GM18502 (cell line): ENCODE measurements around the gene HIVEP3.
"Not testable (repeated sequence)": the region's sequence is repeated elsewhere in the genome, so short reads cannot be mapped to it uniquely, and the experiment has no call there.

Experiments
- ATAC-seq: cut with Tn5 transposase; IDR thresholded peaks from one replicate; pipeline ENCODE4 v1.9.1; 2021; ENCODE audit warnings: mild to moderate bottlenecking; ENCODE audit not compliant: unreplicated experiment, poor library complexity

Gene HIVEP3

GRCh38 chr1:41560931-41561330, 357.8 kb downstream of the HIVEP3 start:
- ATAC-seq: no peak

- ATAC-seq: no peak
These were observed 358.2 kb downstream of the HIVEP3 start for GRCh38 chr1:41560496-41560895.

GRCh38 chr1:41559331-41559730, 359.4 kb downstream of the HIVEP3 start:
- ATAC-seq: no peak

GRCh38 chr1:41558761-41559171, 360.0 kb downstream of the HIVEP3 start:
- ATAC-seq: no peak

- no peak for ATAC-seq
These were observed 360.8 kb downstream of the HIVEP3 start for GRCh38 chr1:41557751-41558455.

GRCh38 chr1:41554746-41555145, 364.0 kb downstream of the HIVEP3 start:
- ATAC-seq: not testable (repeated sequence)

GRCh38 chr1:41547781-41548560, 370.8 kb downstream of the HIVEP3 start:
- ATAC-seq: no peak

GRCh38 chr1:41547336-41547735, 371.4 kb downstream of the HIVEP3 start:
- ATAC-seq: no peak

- no peak for ATAC-seq
These were observed 371.9 kb downstream of the HIVEP3 start for GRCh38 chr1:41546833-41547135.

GRCh38 chr1:41545996-41546832, 372.5 kb downstream of the HIVEP3 start:
- no peak for ATAC-seq

GRCh38 chr1:41542196-41542930, 376.4 kb downstream of the HIVEP3 start:
- ATAC-seq: no peak

GRCh38 chr1:41541592-41541952, 377.1 kb downstream of the HIVEP3 start:
- ATAC-seq: no peak

GRCh38 chr1:41540886-41541591, 377.7 kb downstream of the HIVEP3 start:
- ATAC-seq: no peak

- no peak for ATAC-seq
These were observed 378.7 kb downstream of the HIVEP3 start for GRCh38 chr1:41539999-41540398.

GRCh38 chr1:41539418-41539805, 379.3 kb downstream of the HIVEP3 start:
- no peak for ATAC-seq

GRCh38 chr1:41538741-41539417, 379.8 kb downstream of the HIVEP3 start:
- no peak for ATAC-seq

- ATAC-seq: no peak
These were observed 380.9 kb downstream of the HIVEP3 start for GRCh38 chr1:41537788-41538351.

GRCh38 chr1:41537251-41537650, 381.5 kb downstream of the HIVEP3 start:
- ATAC-seq: no peak

GRCh38 chr1:41536361-41536802, 382.3 kb downstream of the HIVEP3 start:
- ATAC-seq: no peak
